Measurements from ENCODE around the gene KIF5B. TPM values are rescaled to one million over a fixed set of nuclear protein-coding genes. Genes with fewer than 3 reads are reported as not detected.

The KIF5B gene
- total and polyA plus RNA-seq, 12 donors, result 30.1 to 205 (median 155) TPM

- Histone ChIP-seq H3K27ac (peak overlapping the region in 3 of 10 donors; percentile 30 to 54 (median 52)), H3K36me3 (peaks cover 0 to 29% (median 6%) of the 10 kb centered on the region in 9 donors), H3K9me3 (no peaks in the 10 kb centered on the region), H3K4me3 (no peak overlapping the region), H3K27me3 (no peaks in the 10 kb centered on the region), H3K4me1 (peaks cover 0 to 23% (median 8%) of the 10 kb centered on the region in 9 donors)
- no peak for TF ChIP-seq CTCF (IDR thresholded peaks at IDR 0.05)
- peak; percentile 43 to 91 (median 83) for ATAC-seq
- intact Hi-C loops (cut with DNase I), result loop anchor here in 6 of 10 donors (2.0 to 10.0 kb wide), 4 partner anchors 77 to 141 kb away; partner anchors contain the start of gene ARHGAP12 (in 1 of the 6)
- DNase-seq, result peak; percentile 32 to 37
- 38 to 50% methylated on average over 3 of the region's 3 CpGs for WGBS, 2 donors
Measured at GRCh38 chr10:32004161-32004591, 52.0 kb downstream of the KIF5B start.

GRCh38 chr10:32002531-32002930 lies 53.7 kb downstream of the KIF5B start:
- intact Hi-C loops (cut with DNase I), result loop anchor here in 5 of 10 donors (5.0 to 10.0 kb wide), 3 partner anchors 75 to 138 kb away; partner anchors contain the start of gene ARHGAP12 (in 1 of the 5)
- DNase-seq (no peak), ATAC-seq (no peak)
- Histone ChIP-seq H3K36me3 (peaks cover 0 to 13% (median 0%) of the 10 kb centered on the region in 9 donors), H3K4me1 (peaks cover 0 to 23% (median 8%) of the 10 kb centered on the region in 9 donors), H3K4me3 (no peak overlapping the region), H3K27ac (no peak overlapping the region), H3K9me3 (no peaks in the 10 kb centered on the region), H3K27me3 (no peaks in the 10 kb centered on the region)
- no peak for TF ChIP-seq CTCF (IDR thresholded peaks at IDR 0.05)
- WGBS, 2 donors, result 43 to 67% methylated on average over 1 of the region's 1 CpG

GRCh38 chr10:32000937-32001336 lies 55.3 kb downstream of the KIF5B start:
- 61 to 70% methylated on average over 4 of the region's 4 CpGs for WGBS, 2 donors

DNA sequence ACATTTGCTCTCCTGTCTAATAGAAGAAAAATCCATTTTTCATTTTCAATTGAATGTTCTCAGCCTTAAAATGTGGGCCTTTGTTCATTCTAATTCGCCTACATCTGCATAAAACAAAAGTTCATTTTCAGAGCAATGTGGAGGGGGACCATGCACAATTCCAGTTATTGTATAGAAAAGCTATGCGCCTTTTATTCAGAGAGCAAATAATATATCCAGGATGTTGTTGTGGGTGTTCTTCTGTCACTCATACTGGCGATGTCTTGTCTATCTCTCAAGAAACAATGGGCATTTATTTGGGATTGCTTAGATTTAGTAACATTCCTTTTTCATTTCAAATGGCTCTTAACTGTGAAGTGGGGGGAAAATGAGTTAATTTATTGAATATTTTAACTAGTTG lies 56.4 kb downstream of the KIF5B start:
- intact Hi-C loops (cut with DNase I), result loop anchor here in 5 of 10 donors (5.0 to 10.0 kb wide), 3 partner anchors 73 to 135 kb away; partner anchors contain the start of gene ARHGAP12 (in 1 of the 5)
- H3K36me3 ChIP-seq, result no peaks in the 10 kb centered on the region
- peaks cover 0 to 23% (median 8%) of the 10 kb centered on the region in 9 donors for H3K4me1 ChIP-seq
- H3K27me3 ChIP-seq, result no peaks in the 10 kb centered on the region
- H3K27ac ChIP-seq, result no peak overlapping the region
- no peak for TF ChIP-seq CTCF (IDR thresholded peaks at IDR 0.05)
- DNase-seq (no peak), ATAC-seq (no peak)
- H3K9me3 ChIP-seq, result no peaks in the 10 kb centered on the region
- no peak overlapping the region for H3K4me3 ChIP-seq
- 95% methylated on average over 3 of the region's 3 CpGs for WGBS, 2 donors

More at GRCh38 chr10:32000937-32001336, 55.3 kb downstream of the KIF5B start:
- Histone ChIP-seq H3K9me3 (no peaks in the 10 kb centered on the region), H3K4me1 (peaks cover 0 to 23% (median 8%) of the 10 kb centered on the region in 9 donors), H3K27me3 (no peaks in the 10 kb centered on the region), H3K36me3 (peaks cover 0 to 6% (median 0%) of the 10 kb centered on the region in 9 donors), H3K4me3 (no peak overlapping the region), H3K27ac (no peak overlapping the region)
- intact Hi-C loops (cut with DNase I), result loop anchor here in 5 of 10 donors (5.0 to 10.0 kb wide), 3 partner anchors 74 to 136 kb away; partner anchors contain the start of gene ARHGAP12 (in 1 of the 5)
- DNase-seq (no peak), ATAC-seq (no peak)
- TF ChIP-seq CTCF (IDR thresholded peaks at IDR 0.05), result no peak
